ENCODE data around the gene SH3GL2.
A peak's percentile ranks its signal among the peaks of the same experiment; 100 is the strongest.

SH3GL2 gene

GRCh38 chr9:17793713-17794622, 215.1 kb downstream of the SH3GL2 start:
- no peak overlapping the region for H3K4me3 ChIP-seq (ENCODE audit: low read length)
- no peak for DNase-seq (ENCODE audit: low read depth)
- peak; percentile 35 for TF ChIP-seq CTCF (conservative IDR thresholded peaks at IDR 0.05; ENCODE audit: low read depth, low read length)

- TF ChIP-seq CTCF (conservative IDR thresholded peaks at IDR 0.05; ENCODE audit: low read depth, low read length): no peak
- H3K4me3 ChIP-seq (ENCODE audit: low read length): no peak overlapping the region
- no peak for DNase-seq (ENCODE audit: low read depth)
These were observed 216.9 kb downstream of the SH3GL2 start for GRCh38 chr9:17795744-17796143.

- TF ChIP-seq CTCF (conservative IDR thresholded peaks at IDR 0.05; ENCODE audit: low read depth, low read length): no peak
- peak; percentile 51 for DNase-seq (ENCODE audit: low read depth)
- no peak overlapping the region for H3K4me3 ChIP-seq (ENCODE audit: low read length)
These were observed 220.5 kb downstream of the SH3GL2 start for GRCh38 chr9:17799369-17799768.

- no peak for DNase-seq (ENCODE audit: low read depth)
- no peak for TF ChIP-seq CTCF (conservative IDR thresholded peaks at IDR 0.05; ENCODE audit: low read depth, low read length)
- no peak overlapping the region for H3K4me3 ChIP-seq (ENCODE audit: low read length)
These were observed 221.6 kb downstream of the SH3GL2 start for GRCh38 chr9:17800418-17800817.

- TF ChIP-seq CTCF (conservative IDR thresholded peaks at IDR 0.05; ENCODE audit: low read depth, low read length): peak; percentile 75
- no peak overlapping the region for H3K4me3 ChIP-seq (ENCODE audit: low read length)
- no peak for DNase-seq (ENCODE audit: low read depth)
These were observed 223.5 kb downstream of the SH3GL2 start for GRCh38 chr9:17802249-17802857.

- H3K4me3 ChIP-seq (ENCODE audit: low read length): no peak overlapping the region
- TF ChIP-seq CTCF (conservative IDR thresholded peaks at IDR 0.05; ENCODE audit: low read depth, low read length): no peak
- DNase-seq (ENCODE audit: low read depth): no peak
These were observed 228.9 kb downstream of the SH3GL2 start for GRCh38 chr9:17807613-17808282.

Measured in retinal pigment epithelial cell (primary cell).